Fibroblast of the aortic adventitia (primary cell): ENCODE results near the gene SLC37A1. TPM values are rescaled to one million over a fixed set of nuclear protein-coding genes. Genes with fewer than 3 reads are reported as not detected.

Experiments
- DNase-seq: peaks from one replicate; pipeline ENCODE4 v3.0.0-alpha.2; 2010; ENCODE audit warnings: low read depth
- H3K4me3 ChIP-seq: 2 replicates; pipeline ENCODE4 v1.5.1; 2011; ENCODE audit warnings: low read depth, mild to moderate bottlenecking, control low read depth, low read length, moderate library complexity
- total RNA-seq: library from RNA; depleted of rRNA; stranded (reverse); fragments of >200 nt; gene quantifications from 2 replicates; pipeline ENCODE4 v1.2.3, GENCODE V29; 2012; ENCODE audit warnings: low replicate concordance
- TF ChIP-seq, protein P1 (sequence below): IDR thresholded peaks from 2 replicates; pipeline ENCODE4 v1.5.1; 2011; ENCODE audit warnings: mild to moderate bottlenecking, low read length, control low read depth, inconsistent platforms; ENCODE audit not compliant: insufficient read depth

The SLC37A1 gene
- total RNA-seq, 1 donor, result 0.27 TPM

DNA sequence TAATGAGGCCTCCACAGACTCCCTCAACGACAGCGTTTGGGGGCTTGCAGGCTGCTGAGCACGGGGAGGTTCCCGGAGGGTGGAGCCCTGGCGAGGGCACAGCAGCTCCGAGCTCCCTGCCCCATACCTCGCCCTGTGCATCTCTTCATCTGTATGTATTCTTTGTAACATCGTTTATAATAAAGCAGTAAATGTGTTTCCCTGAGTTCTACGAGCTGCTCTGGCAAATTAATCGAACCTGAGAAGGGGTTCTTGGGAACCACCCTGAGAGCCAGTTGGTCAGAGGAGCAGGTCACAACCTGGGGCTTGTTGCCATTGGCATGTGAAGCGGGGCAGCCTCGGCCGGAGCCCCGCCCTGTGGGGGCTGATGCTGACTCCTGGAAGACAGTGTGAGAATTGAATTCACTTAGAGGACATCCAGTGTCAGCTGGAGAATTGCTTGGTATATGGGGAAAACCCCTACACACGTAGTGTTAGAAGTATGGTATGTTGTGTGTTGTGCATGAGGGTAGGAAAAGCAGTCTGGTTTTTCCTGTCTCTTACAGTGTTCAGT, 11.5 kb downstream of the SLC37A1 start:
- peak; percentile 15 for DNase-seq
- TF ChIP-seq, protein P1, sequence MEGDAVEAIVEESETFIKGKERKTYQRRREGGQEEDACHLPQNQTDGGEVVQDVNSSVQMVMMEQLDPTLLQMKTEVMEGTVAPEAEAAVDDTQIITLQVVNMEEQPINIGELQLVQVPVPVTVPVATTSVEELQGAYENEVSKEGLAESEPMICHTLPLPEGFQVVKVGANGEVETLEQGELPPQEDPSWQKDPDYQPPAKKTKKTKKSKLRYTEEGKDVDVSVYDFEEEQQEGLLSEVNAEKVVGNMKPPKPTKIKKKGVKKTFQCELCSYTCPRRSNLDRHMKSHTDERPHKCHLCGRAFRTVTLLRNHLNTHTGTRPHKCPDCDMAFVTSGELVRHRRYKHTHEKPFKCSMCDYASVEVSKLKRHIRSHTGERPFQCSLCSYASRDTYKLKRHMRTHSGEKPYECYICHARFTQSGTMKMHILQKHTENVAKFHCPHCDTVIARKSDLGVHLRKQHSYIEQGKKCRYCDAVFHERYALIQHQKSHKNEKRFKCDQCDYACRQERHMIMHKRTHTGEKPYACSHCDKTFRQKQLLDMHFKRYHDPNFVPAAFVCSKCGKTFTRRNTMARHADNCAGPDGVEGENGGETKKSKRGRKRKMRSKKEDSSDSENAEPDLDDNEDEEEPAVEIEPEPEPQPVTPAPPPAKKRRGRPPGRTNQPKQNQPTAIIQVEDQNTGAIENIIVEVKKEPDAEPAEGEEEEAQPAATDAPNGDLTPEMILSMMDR, result no peak
- peak overlapping the region; percentile 22 for H3K4me3 ChIP-seq

DNA sequence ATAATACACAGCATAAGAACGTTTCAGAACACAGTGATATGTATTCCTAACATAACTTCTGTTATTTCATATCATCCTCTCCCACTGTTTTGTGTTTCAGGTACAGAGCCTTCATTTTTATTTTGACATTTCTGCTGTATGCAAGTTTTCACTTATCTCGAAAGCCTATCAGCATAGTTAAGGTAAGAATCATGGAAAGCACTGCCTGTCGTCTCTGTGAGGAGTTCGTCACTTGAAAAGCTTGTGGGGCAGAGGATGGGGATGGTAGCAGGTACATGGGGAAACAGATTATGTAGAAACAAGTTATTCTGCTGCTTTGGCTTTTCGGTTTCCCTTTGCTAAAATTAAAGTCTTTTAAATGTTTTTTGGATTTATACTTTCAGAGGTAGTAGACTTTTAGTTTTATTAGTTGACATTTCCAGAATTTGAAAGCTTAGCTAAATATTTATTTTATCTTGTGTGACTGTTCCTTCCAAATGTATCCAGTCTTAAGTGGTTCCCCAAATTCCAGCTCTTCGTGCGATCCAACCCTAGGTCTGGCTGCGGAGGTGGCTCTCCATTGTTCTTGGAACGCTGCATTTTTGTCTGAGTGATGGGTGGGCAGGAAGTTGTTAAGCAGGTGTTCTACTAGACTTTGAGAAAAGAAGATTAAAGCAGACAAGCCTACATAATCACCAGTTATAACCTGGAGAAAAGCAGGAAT, 12.2 kb downstream of the SLC37A1 start:
- DNase-seq, result no peak
- TF ChIP-seq, protein P1, result no peak
- H3K4me3 ChIP-seq, result no peak overlapping the region

DNA sequence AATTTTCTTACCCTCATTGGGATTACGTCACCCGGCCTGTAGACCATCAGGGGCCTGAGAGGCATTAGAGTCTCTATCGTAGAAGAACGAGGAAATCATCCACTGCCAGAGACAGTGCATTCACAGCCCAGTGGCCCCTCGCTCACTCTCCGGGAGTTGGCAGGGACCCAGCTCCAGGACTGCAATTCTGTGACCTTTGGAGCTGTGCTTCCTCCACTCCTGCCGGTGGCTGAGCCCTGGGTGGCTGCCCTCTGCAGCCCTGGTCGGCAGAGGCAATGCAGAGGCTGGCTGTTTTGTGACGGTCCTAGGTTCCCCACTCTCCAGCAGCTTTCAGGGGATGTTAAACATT, 12.7 kb downstream of the SLC37A1 start:
- no peak for DNase-seq
- TF ChIP-seq, protein P1, result no peak
- no peak overlapping the region for H3K4me3 ChIP-seq

DNA sequence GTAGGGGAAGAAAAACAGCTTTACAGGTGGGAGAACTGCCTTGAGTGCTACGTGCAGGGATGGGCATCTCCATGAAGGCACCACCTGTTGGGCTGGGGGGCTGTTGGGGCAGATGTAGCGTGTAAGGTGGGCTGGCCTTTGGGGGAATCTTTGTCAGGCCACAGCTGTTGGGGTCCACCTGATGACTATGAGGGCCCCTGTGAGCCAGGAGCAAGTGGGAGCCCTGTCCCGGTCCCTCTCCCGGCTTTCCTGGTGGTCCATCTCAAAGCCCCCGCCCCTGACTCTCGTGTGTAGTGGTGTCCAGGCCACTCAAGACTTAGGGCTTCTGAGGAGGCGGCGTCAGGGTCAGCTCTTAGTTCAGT, 13.5 kb downstream of the SLC37A1 start:
- TF ChIP-seq, protein P1, result no peak
- no peak overlapping the region for H3K4me3 ChIP-seq
- no peak for DNase-seq

DNA sequence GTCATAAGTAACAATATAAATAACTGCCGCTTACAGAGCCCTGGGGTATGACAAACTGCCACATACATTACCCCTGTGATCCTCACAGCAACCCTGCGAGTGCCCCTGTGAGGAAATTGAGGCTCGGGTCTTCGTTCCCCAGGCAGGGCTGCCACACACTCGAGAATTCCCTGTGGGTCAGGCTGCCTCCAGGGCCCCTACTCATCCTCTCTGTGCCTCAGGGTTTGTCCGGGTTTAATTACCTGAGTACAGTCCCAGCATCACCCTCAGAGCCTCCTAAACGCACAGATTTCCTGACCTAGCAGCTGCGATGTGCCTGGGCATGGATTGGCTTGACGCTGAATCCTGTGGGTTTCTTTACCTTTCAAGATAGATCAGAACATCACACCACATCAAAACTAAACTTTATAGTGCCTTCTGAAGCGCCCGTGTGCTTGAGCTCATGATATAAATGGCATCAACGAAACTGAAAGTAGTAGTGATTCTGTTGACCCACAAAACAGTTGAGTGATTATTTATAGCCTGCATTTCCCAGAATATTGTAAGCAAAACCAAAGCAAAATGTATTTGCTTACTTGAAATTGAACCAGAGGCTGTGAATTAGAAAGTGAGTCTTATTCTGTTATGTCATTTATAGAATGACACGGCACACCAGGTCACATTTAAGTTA, 14.0 kb downstream of the SLC37A1 start:
- H3K4me3 ChIP-seq, result no peak overlapping the region
- TF ChIP-seq, protein P1, result no peak
- no peak for DNase-seq

DNA sequence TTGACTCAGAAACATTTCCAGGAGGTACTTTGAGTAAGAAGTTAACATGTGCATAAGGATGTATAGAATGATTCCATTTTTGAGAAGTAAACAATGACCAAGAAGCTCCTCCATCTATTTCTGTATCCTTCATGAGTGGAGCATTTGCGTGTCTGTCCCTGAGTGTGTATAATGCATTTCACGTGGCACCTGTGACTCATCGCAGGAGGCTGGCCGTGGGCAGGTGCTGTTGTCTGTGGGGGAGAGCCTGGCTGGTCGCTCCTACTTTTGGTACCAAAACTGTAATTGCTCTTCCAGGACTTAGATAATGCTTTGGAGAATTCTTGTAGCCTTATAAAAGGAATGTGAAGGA, 16.5 kb downstream of the SLC37A1 start:
- TF ChIP-seq, protein P1, result no peak
- no peak overlapping the region for H3K4me3 ChIP-seq
- no peak for DNase-seq
